Skeletal muscle cell (primary cell): ENCODE measurements around the gene MEGF6.

Experiments used
- DNase-seq: peaks from one replicate; pipeline ENCODE4 v3.0.0-alpha.2; 2010; ENCODE audit warnings: low read depth
- H3K4me3 ChIP-seq: 2 replicates; pipeline ENCODE4 v1.5.1; 2011; ENCODE audit warnings: low read depth, mild to moderate bottlenecking, control low read depth, low read length, moderate library complexity

Gene MEGF6

GRCh38 chr1:3614755-3615742 lies 3.7 kb upstream of the MEGF6 start:
- DNase-seq: no peak
- no peak overlapping the region for H3K4me3 ChIP-seq

- no peak for DNase-seq
- no peak overlapping the region for H3K4me3 ChIP-seq
Observed at GRCh38 chr1:3612123-3612522, 815 bp upstream of the MEGF6 start.

- no peak overlapping the region for H3K4me3 ChIP-seq
- no peak for DNase-seq
Observed at GRCh38 chr1:3610527-3611169, 660 bp downstream of the MEGF6 start.

GRCh38 chr1:3609769-3610526 lies 1.4 kb downstream of the MEGF6 start:
- DNase-seq: no peak
- H3K4me3 ChIP-seq: no peak overlapping the region

- no peak overlapping the region for H3K4me3 ChIP-seq
- DNase-seq: no peak
Observed at GRCh38 chr1:3609016-3609768, 2.1 kb downstream of the MEGF6 start.

GRCh38 chr1:3608154-3608553 lies 3.2 kb downstream of the MEGF6 start:
- no peak overlapping the region for H3K4me3 ChIP-seq

GRCh38 chr1:3607703-3608065 lies 3.6 kb downstream of the MEGF6 start:
- DNase-seq: no peak
- H3K4me3 ChIP-seq: no peak overlapping the region

More at GRCh38 chr1:3608154-3608553, 3.2 kb downstream of the MEGF6 start:
- no peak for DNase-seq

- no peak overlapping the region for H3K4me3 ChIP-seq
- DNase-seq: no peak
Observed at GRCh38 chr1:3606779-3607702, 4.3 kb downstream of the MEGF6 start.

GRCh38 chr1:3604997-3605823 lies 6.1 kb downstream of the MEGF6 start:
- DNase-seq: no peak

GRCh38 chr1:3604468-3604974 lies 6.8 kb downstream of the MEGF6 start:
- no peak overlapping the region for H3K4me3 ChIP-seq
- no peak for DNase-seq

More at GRCh38 chr1:3604997-3605823, 6.1 kb downstream of the MEGF6 start:
- H3K4me3 ChIP-seq: no peak overlapping the region

- no peak overlapping the region for H3K4me3 ChIP-seq
- DNase-seq: no peak
Observed at GRCh38 chr1:3603571-3604467, 7.5 kb downstream of the MEGF6 start.

GRCh38 chr1:3603156-3603555 lies 8.2 kb downstream of the MEGF6 start:
- no peak overlapping the region for H3K4me3 ChIP-seq
- no peak for DNase-seq

- DNase-seq: no peak
- no peak overlapping the region for H3K4me3 ChIP-seq
Observed at GRCh38 chr1:3602375-3602774, 8.9 kb downstream of the MEGF6 start.

- no peak overlapping the region for H3K4me3 ChIP-seq
- DNase-seq: no peak
Observed at GRCh38 chr1:3601743-3602142, 9.6 kb downstream of the MEGF6 start.

- no peak overlapping the region for H3K4me3 ChIP-seq
- DNase-seq: no peak
Observed at GRCh38 chr1:3600354-3600753, 11.0 kb downstream of the MEGF6 start.

- DNase-seq: no peak
- no peak overlapping the region for H3K4me3 ChIP-seq
Observed at GRCh38 chr1:3599816-3600215, 11.5 kb downstream of the MEGF6 start.
